ENCODE data around the gene SGSM1. TPM values are rescaled to one million over a fixed set of nuclear protein-coding genes. Genes with fewer than 3 reads are reported as not detected.

SGSM1 gene
- total RNA-seq, 2 donors from 2014 or later: 1.6 to 3.0 TPM

DNA sequence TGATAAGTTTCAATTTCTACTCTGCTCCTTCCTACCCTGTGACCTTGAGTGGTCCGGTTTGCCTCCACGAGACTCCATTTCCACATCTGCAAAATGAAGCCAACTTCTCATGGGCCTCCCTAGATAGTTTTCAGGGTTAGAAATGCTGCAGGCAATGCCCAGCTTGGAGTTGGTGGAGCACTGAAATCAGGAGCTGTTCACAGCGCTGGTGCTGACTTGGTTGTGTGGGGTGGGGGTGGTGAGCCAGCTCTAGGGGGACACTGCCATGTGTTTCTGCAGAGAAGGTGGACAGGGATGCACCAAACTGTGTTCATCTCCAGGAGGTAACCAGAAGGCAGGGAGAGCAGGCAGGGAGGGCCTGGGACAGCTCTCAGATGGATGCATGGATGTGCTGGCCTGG is 37.0 kb downstream of the SGSM1 start:
- H3K27me3 ChIP-seq (ENCODE audit: control insufficient read depth, insufficient read depth, low read length, poor library complexity, severe bottlenecking): no peaks in the 10 kb centered on the region
- TF ChIP-seq, protein P1, sequence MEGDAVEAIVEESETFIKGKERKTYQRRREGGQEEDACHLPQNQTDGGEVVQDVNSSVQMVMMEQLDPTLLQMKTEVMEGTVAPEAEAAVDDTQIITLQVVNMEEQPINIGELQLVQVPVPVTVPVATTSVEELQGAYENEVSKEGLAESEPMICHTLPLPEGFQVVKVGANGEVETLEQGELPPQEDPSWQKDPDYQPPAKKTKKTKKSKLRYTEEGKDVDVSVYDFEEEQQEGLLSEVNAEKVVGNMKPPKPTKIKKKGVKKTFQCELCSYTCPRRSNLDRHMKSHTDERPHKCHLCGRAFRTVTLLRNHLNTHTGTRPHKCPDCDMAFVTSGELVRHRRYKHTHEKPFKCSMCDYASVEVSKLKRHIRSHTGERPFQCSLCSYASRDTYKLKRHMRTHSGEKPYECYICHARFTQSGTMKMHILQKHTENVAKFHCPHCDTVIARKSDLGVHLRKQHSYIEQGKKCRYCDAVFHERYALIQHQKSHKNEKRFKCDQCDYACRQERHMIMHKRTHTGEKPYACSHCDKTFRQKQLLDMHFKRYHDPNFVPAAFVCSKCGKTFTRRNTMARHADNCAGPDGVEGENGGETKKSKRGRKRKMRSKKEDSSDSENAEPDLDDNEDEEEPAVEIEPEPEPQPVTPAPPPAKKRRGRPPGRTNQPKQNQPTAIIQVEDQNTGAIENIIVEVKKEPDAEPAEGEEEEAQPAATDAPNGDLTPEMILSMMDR (conservative IDR thresholded peaks at IDR 0.05): no peak
- Mint-ChIP-seq H3K27me3 (ENCODE audit: insufficient read depth) (no peaks in the 10 kb centered on the region), H3K36me3 (ENCODE audit: low read depth) (no peaks in the 10 kb centered on the region), H3K9me3 (no peaks in the 10 kb centered on the region), H3K27ac (no peak overlapping the region), H3K4me1 (no peaks in the 10 kb centered on the region), H3K4me3 (no peak overlapping the region)
- H3K4me3 ChIP-seq (ENCODE audit: low read length): no peak overlapping the region
- H3K9me3 ChIP-seq (ENCODE audit: control insufficient read depth, low read length): no peaks in the 10 kb centered on the region
- no peaks in the 10 kb centered on the region for H3K4me1 ChIP-seq (ENCODE audit: control insufficient read depth, insufficient read depth, low read length)
- H3K36me3 ChIP-seq (ENCODE audit: control insufficient read depth, insufficient read depth, low read length): no peaks in the 10 kb centered on the region
- DNase-seq: peak; percentile 70
- H3K9ac ChIP-seq (ENCODE audit: extremely low read depth, low read length, poor library complexity, severe bottlenecking): no peak overlapping the region
- H3K27ac ChIP-seq (ENCODE audit: low read depth, low read length): no peak overlapping the region
- 85 to 100% methylated on average over 3 of the region's 3 CpGs for WGBS, 2 experiments (ENCODE audit: insufficient coverage in 1 of 2, insufficient read length in 1 of 2)

DNA sequence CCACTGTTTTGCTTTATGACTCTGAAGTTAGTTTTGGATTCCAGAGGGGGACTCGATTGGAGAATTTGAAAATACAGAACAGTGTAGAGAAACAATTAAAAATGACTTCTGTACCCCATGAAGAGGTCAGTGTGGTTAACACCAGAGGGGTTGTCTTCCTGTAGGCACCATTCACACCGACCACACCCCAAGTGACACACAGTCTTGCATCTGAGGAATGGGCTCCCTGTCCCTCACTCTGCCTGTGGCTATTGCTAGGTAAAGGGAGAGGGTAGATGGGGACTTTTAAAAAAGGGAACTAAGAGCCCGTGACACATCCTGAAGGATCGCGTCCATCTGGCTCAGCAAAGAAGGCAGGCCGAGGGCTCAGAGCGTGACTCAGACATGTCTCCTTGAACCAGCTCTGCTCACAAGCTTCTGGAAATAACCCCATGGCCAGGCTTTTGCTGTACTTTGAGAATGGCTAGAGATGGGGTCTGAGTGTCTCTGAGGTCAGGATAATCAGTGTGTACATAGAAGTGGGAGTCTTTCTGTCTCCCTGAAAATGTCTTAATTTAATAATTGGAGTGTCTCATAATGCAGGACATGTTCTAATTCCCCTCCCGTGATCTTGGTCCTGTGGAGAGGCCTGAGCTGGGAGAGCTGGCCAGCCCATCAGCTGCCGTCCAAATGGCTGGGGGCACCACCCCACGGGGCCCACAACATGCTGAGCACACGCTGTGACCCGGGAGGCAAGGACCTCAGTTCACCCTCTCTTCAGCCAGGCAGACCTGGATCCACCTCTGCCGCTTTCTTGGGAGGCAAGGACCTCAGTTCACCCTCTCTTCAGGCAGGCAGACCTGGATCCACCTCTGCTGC is 39.3 kb downstream of the SGSM1 start:
- Mint-ChIP-seq H3K27me3 (ENCODE audit: insufficient read depth) (no peaks in the 10 kb centered on the region), H3K27ac (no peak overlapping the region), H3K4me1 (no peaks in the 10 kb centered on the region), H3K36me3 (ENCODE audit: low read depth) (no peaks in the 10 kb centered on the region), H3K4me3 (no peak overlapping the region), H3K9me3 (no peaks in the 10 kb centered on the region)
- no peaks in the 10 kb centered on the region for H3K27me3 ChIP-seq (ENCODE audit: control insufficient read depth, insufficient read depth, low read length, poor library complexity, severe bottlenecking)
- H3K9ac ChIP-seq (ENCODE audit: extremely low read depth, low read length, poor library complexity, severe bottlenecking): no peak overlapping the region
- no peaks in the 10 kb centered on the region for H3K36me3 ChIP-seq (ENCODE audit: control insufficient read depth, insufficient read depth, low read length)
- TF ChIP-seq, protein P1 (conservative IDR thresholded peaks at IDR 0.05): no peak
- WGBS, 2 experiments (ENCODE audit: insufficient coverage in 1 of 2, insufficient read length in 1 of 2): 77 to 78% methylated on average over 9 to 13 of the region's 13 CpGs
- H3K4me3 ChIP-seq (ENCODE audit: low read length): no peak overlapping the region
- no peak overlapping the region for H3K27ac ChIP-seq (ENCODE audit: low read depth, low read length)
- DNase-seq: no peak
- no peaks in the 10 kb centered on the region for H3K4me1 ChIP-seq (ENCODE audit: control insufficient read depth, insufficient read depth, low read length)
- no peaks in the 10 kb centered on the region for H3K9me3 ChIP-seq (ENCODE audit: control insufficient read depth, low read length)

GRCh38 chr22:24847490-24847889 is 41.5 kb downstream of the SGSM1 start:
- Mint-ChIP-seq H3K27ac (no peak overlapping the region), H3K36me3 (ENCODE audit: low read depth) (no peaks in the 10 kb centered on the region), H3K4me1 (no peaks in the 10 kb centered on the region), H3K4me3 (no peak overlapping the region), H3K9me3 (no peaks in the 10 kb centered on the region), H3K27me3 (ENCODE audit: insufficient read depth) (no peaks in the 10 kb centered on the region)
- no peak overlapping the region for H3K9ac ChIP-seq (ENCODE audit: extremely low read depth, low read length, poor library complexity, severe bottlenecking)
- H3K27me3 ChIP-seq (ENCODE audit: control insufficient read depth, insufficient read depth, low read length, poor library complexity, severe bottlenecking): no peaks in the 10 kb centered on the region
- 92 to 97% methylated on average over 14 of the region's 14 CpGs for WGBS, 2 experiments (ENCODE audit: insufficient coverage in 1 of 2, insufficient read length in 1 of 2)
- H3K27ac ChIP-seq (ENCODE audit: low read depth, low read length): no peak overlapping the region
- H3K9me3 ChIP-seq (ENCODE audit: control insufficient read depth, low read length): no peaks in the 10 kb centered on the region
- no peak for DNase-seq
- no peaks in the 10 kb centered on the region for H3K36me3 ChIP-seq (ENCODE audit: control insufficient read depth, insufficient read depth, low read length)
- TF ChIP-seq, protein P1 (conservative IDR thresholded peaks at IDR 0.05): no peak
- H3K4me1 ChIP-seq (ENCODE audit: control insufficient read depth, insufficient read depth, low read length): no peaks in the 10 kb centered on the region
- no peak overlapping the region for H3K4me3 ChIP-seq (ENCODE audit: low read length)

Data from endodermal cell (in vitro differentiated cells).